Measurements from ENCODE around the gene CKS2.
"Not testable (repeated sequence)": the region's sequence is repeated elsewhere in the genome, so short reads cannot be mapped to it uniquely, and the experiment has no call there.

The CKS2 gene

GRCh38 chr9:89311346-89312221, 589 bp downstream of the CKS2 start:
- DNase-seq: no peak

- no peak for DNase-seq
Observed at GRCh38 chr9:89312222-89312571, 1.2 kb downstream of the CKS2 start.

DNA sequence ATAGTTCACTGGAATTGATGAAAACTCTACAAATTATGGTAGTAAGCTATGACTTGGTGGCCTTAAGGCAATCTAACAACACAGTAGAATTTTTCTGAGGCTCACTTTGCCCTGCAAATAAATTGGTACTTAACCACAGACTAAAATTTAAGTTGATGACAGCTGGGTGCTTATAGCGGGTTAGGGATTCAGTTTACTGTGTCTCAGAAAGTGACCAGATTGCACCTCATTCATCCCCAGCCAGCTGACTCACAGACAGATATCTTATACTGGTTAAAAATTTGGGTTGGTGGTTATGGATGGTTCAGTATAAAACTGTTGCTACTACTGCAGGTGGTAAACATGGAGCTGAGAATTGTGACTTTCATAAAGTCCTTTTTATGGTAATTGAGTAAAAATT, 2.8 kb downstream of the CKS2 start:
- no peak for DNase-seq

- DNase-seq: no peak
Observed at GRCh38 chr9:89314955-89315354, 4.0 kb downstream of the CKS2 start.

GRCh38 chr9:89315482-89315881, 4.5 kb downstream of the CKS2 start:
- DNase-seq: no peak

GRCh38 chr9:89317282-89317681, 6.3 kb downstream of the CKS2 start:
- no peak for DNase-seq

DNA sequence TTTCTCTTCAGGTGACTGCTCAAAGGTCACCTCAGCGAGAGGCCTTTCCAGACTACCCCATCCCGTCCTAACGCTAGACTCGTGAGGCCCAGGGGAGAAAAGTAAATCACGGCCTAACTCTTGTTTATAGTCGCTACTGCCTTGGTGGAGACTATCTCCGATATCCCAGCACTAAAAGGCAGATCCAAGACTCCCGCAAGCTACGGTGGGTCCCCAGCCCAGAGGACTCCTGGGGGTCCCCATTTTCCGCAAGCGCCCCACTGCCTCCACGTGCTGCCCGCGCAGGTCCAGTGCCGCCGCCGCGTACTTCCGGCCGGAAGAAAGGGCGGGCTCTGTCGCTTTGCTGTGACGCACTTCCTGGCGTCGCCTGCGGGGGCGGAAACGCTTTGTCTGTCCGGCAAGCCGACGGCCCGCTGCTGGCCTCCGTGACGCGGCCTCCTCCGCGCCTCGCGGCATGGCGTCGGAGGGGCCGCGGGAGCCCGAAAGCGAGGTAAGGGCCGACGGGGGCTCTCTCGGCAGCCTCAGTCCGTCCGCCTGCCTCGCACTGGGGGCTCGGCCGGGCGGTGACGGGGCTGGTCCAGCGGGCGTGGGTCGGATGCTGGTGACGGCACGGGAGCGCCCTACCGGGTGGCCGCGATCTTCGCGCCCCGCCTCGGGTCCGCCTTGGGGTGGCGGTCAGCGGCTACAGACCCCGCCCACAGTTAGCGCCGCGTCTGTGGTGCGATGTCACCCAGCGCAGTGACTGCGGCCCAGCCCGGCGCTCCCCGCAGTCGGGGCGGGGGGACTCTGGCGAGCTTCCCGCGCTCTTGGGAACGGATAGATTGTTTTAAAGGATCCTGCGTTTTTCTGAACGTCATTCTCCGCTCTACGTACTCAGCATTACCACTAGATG, 7.4 kb downstream of the CKS2 start, which contains the start of gene SECISBP2:
TSS of gene SECISBP2 (plus strand) at position 378 of the 892 bp plus-strand sequence. CDS start at position 455, 77 bp downstream.
- DNase-seq: peak; percentile 81

DNA sequence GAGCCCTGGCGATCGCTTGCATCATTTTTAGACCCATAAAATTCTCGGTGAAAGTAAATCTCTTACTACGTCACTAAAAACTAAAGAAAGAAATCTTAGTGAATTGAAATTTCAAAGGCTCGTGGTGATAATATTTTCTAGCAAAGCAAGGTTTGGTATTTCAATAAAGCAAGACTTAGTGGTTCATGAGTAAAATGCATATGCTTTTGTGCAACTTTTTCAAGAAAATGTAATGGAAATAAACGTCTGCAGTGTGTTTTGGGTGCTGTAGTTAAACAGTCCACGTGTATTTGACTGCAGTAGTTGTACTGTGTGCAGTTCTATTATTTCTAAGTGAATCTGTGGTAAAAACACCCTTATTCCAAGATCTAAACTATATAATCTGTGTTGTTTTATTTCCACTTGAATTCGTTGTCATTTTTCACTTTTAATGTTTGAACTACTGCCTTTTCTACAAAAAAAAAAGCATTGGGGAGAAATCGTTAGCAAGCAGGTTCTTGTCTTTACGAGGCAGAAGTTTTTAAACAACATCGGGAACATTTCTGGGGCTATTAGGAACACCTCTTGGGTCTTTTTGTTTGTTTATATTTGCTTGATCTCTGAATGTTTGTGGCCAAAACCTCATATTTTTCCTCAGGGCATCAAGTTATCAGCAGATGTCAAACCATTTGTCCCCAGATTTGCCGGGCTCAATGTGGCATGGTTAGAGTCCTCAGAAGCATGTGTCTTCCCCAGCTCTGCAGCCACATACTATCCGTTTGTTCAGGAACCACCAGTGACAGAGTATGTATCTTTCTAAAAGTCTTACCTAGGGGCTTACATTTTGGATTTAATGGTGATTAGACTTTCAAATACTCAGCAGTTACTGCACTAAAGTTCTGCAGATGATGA, 8.3 kb downstream of the CKS2 start:
- DNase-seq: no peak

DNA sequence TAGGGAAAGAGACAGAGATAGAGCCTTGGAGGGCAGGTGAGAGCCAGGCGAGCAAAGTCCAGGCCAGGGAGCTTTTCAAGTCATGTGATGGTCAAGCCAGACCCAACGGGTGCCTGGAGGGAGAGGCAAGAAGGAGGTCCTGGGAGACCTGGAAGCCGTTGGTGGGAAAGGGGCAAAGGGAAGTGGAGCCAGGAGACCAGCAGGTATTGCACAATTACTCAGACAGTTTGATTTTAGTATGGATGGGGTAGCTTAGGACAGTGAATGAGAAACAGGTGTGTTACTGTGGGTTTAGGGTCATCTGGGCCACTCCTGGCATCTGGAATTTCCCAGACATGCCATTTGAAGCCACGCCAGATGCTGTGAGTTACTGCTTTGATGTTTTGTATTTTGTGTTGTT, 12.4 kb downstream of the CKS2 start:
- no peak for DNase-seq

DNA sequence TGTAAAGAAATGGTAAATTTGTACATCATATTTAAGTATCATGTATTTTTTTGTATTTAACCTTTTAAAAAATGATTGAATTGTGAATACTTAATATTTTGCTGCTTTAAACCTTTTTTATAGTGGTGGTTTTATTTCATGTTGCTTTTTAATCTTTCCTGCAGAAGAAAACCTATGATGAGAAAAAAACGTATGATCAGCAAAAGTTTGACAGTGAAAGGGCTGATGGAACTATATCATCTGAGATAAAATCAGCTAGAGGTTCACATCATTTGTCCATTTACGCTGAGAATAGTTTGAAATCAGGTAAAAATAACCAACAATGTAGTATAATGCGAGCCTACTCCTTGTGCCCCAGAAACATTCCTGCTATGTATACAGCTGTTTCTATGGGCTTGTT, 14.7 kb downstream of the CKS2 start:
- DNase-seq: no peak

DNA sequence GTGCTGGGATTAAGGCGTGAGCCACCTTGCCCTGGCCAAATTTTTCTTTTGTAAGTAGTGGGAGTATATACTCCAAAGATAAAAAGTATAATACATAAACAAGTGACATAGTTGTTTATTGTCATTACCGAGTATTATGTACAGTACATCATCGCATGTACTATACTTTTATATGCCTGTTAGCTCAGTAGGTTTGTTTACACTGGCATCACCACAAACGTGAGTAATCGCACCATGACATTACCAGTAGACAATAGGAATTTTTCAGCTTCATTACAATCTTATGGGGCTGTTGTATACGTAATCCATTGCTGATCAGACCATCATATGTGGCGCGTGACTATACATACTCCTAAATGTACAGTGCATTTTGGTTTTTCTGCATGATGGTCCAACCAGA, 17.1 kb downstream of the CKS2 start:
- DNase-seq: no peak

DNA sequence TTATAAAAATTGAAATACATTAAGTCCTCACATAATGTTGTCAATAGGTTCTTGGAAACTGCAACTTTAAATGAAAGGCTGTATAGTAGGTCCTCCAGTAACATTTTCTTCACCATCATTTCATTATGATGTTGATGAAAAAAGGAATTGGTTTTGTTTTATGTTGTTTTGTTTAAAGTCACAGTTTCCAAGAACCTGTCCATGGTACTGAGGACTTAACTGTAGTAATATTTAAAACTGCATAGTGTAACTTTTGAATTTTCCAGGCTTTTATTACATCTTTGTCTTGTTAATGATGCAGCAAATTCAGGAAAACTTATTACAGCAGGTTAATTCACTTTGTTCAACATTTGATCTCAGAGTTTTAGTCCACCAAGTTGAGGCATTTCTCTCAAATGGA, 18.9 kb downstream of the CKS2 start:
- no peak for DNase-seq

GRCh38 chr9:89330513-89330912, 19.5 kb downstream of the CKS2 start:
- DNase-seq: no peak

DNA sequence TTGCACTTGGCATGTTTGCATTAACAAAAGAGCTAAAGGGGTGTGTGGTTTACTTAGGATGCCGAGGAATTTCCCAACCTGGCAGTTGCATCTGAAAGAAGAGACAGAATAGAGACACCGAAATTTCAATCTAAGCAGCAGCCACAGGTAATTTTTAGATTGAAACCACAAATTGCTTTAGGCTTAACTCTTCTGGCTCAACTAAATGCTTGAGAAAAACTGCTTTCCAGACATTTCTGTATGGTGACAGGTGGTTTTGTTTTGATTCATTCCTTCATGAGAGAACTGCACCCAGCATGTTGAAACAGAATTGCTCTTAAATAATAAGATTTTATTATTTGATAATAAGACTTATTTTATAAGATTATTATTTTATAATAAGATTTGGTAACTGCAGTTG, 28.8 kb downstream of the CKS2 start:
- no peak for DNase-seq

DNA sequence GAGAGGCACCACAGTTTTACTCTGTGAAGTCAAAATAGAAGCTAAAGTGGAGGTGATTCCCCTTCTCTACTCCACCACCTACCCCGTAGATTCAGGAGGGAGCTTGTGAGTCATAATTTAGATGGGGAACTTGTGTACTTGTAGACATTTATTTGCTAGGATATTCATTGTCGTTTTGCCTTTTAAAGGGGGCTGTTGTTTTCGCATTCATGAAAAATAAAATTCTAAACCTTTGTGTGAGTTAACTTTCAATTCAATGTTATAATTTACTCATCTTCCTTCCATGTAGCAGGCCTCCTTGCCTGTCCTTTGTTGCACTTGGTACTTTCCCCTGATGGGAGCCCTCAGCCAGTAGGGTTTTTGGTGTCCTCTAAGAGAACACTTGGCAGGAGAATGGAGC, 29.3 kb downstream of the CKS2 start:
- DNase-seq: no peak

DNA sequence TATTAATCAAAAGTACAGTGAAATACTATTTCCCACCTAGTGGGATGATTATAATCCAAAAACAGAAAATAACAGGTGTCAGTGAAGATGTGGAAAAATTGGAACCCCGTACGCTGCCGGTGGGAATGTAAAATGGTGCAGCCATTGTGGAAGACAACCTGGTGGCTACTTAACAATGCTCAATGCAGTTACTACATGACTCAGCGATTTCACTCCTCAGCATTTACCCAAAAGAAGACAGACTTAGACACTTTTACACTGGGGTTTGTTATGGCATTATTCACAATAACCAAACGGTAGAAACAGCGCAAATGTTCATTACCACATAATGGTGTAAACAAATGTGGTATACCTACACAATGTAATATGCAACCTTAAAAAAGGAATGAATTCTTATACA, 31.2 kb downstream of the CKS2 start:
- DNase-seq: no peak

DNA sequence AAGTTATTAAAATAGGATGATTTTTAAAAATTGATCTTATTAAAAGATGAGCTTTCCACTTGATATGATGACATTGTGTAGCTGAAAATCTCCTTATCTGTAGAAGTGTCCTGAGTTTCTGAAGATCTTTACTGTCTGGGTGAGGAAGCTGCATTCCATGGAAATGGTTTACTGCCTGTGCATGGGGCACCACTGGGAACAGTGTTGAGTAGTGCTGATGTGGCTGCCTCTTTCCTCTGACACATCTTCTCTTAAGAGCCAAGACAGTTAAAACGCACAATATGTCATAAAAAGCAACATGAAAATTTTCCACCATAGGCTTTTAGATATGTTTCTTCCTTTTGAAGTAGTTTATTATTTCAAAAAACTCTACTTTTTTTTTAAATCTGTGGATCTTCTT, 32.0 kb downstream of the CKS2 start:
- DNase-seq: no peak

DNA sequence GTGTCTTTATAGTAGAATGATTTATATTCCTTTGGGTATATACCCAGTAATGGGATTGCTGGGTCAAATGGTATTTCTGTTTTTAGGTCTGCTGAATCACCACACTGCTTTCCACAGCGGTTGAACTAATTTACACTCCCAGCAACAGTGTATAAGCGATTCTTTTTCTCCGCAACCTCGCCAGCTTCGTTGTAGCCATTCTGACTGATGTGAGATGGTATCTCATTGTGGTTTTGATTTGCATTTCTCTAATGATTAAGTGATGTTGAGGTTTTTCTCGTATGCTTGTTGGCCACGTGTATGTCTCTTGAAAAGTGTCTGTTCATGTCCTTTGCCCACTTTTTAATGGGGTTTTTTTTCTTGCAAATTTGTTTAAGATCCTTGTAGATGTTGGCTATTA, 32.8 kb downstream of the CKS2 start:
- not testable (repeated sequence) for DNase-seq

GRCh38 chr9:89345476-89345875, 34.5 kb downstream of the CKS2 start:
- DNase-seq: no peak

- no peak for DNase-seq
Observed at GRCh38 chr9:89346696-89347095, 35.7 kb downstream of the CKS2 start.

- DNase-seq: no peak
Observed at GRCh38 chr9:89347651-89348050, 36.7 kb downstream of the CKS2 start.

GRCh38 chr9:89349607-89350006, 38.6 kb downstream of the CKS2 start:
- DNase-seq: no peak

Data from effector CD8-positive, alpha-beta T cell (primary cell).